H1 (cell line): Measurements from ENCODE around the gene HIGD2A.

Experiments
- TF ChIP-seq, protein P1 (sequence below): IDR thresholded peaks from 2 replicates; pipeline ENCODE4 v1.6.1; 2011; ENCODE audit warnings: low read depth, mild to moderate bottlenecking, low read length; ENCODE audit not compliant: insufficient read depth
- TF ChIP-seq, protein P2 (sequence below): IDR thresholded peaks from 2 replicates; pipeline ENCODE4 v1.6.1; 2012; ENCODE audit warnings: low read length, inconsistent platforms
- TF ChIP-seq, protein P3 (sequence below), 3 experiments: IDR thresholded peaks; 1 replicate in 2 of 3; 2 replicates in 1 of 3; pipeline versions ENCODE4 v1.5.1 to v1.6.1; 2011; ENCODE audit warnings: low read length in 3 of 3, mild to moderate bottlenecking in 3 of 3, inconsistent platforms in 2 of 3, low read depth in 1 of 3, moderate library complexity in 1 of 3; ENCODE audit not compliant: insufficient read depth in 1 of 3; ENCODE audit errors: control extremely low read depth in 1 of 3

DNA sequence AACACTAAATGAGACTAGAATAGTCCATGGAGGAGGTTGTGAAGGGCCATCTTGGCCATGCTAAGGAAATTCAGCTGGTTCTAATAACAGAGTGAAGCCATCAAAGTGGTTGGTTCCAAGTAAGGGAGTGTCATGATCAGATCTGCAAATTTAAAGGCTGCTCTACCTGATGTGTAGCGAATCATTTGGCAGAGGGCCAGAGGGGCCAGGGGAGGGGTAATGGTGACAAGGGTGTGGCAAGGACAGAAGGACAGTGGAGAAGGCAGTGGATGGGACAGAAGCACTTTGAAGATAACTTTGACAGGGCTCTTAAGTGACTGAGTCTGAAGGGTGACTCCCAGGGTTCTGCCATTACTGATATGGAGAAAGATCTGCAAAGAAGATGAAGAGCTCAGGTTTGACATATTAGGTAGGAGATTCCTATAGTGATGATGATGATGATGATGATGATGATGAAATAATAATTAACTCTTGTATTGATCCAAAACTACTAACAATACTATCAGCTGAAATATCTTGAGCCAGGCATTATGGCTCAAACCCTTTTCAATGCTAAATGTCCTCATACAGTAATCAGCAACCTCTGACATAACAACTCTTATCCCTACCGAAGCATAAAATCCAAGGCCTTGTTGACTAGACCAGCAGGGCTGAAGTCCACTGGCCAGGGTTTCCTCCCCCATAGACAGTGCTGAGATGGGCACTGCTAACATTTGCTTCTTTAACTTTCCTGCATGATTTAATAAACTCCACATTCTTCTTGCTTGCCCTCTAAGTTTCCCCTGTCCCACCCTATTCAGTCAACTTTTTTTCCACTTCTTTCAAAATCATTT lies 47.0 kb upstream of the HIGD2A start:
- TF ChIP-seq, protein P1, sequence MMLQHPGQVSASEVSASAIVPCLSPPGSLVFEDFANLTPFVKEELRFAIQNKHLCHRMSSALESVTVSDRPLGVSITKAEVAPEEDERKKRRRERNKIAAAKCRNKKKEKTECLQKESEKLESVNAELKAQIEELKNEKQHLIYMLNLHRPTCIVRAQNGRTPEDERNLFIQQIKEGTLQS = no peak
- TF ChIP-seq, protein P2, sequence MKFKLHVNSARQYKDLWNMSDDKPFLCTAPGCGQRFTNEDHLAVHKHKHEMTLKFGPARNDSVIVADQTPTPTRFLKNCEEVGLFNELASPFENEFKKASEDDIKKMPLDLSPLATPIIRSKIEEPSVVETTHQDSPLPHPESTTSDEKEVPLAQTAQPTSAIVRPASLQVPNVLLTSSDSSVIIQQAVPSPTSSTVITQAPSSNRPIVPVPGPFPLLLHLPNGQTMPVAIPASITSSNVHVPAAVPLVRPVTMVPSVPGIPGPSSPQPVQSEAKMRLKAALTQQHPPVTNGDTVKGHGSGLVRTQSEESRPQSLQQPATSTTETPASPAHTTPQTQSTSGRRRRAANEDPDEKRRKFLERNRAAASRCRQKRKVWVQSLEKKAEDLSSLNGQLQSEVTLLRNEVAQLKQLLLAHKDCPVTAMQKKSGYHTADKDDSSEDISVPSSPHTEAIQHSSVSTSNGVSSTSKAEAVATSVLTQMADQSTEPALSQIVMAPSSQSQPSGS = no peak
- TF ChIP-seq, protein P3, sequence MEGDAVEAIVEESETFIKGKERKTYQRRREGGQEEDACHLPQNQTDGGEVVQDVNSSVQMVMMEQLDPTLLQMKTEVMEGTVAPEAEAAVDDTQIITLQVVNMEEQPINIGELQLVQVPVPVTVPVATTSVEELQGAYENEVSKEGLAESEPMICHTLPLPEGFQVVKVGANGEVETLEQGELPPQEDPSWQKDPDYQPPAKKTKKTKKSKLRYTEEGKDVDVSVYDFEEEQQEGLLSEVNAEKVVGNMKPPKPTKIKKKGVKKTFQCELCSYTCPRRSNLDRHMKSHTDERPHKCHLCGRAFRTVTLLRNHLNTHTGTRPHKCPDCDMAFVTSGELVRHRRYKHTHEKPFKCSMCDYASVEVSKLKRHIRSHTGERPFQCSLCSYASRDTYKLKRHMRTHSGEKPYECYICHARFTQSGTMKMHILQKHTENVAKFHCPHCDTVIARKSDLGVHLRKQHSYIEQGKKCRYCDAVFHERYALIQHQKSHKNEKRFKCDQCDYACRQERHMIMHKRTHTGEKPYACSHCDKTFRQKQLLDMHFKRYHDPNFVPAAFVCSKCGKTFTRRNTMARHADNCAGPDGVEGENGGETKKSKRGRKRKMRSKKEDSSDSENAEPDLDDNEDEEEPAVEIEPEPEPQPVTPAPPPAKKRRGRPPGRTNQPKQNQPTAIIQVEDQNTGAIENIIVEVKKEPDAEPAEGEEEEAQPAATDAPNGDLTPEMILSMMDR (IDR thresholded peaks at IDR 0.05; ENCODE audit: control extremely low read depth in 1 of 3, insufficient read depth in 1 of 3, low read depth in 1 of 3, low read length in 3 of 3) = no peak
